Adrenal gland (tissue), 12 donors: ENCODE data around the gene ZZZ3. TPM values are rescaled to one million over a fixed set of nuclear protein-coding genes. Genes with fewer than 3 reads are reported as not detected.

Experiments
- DNase-seq, 7 donors: peaks; one replicate each; pipeline ENCODE4 v3.0.0-alpha.2; 2019 to 2020
- H3K27ac ChIP-seq, 5 donors: fragments of 200-600 bp; sonication (generic) in 4 of 5; 1 replicate in 3 of 5; 2 replicates in 2 of 5; pipeline versions ENCODE4 v1.5.1 to v1.8.0; 2016 to 2020; ENCODE audit warnings: mild to moderate bottlenecking in 1 of 5
- H3K27me3 ChIP-seq: fragments of 200-600 bp; 2 replicates; pipeline ENCODE4 v1.8.0; 2021
- H3K36me3 ChIP-seq, 2 donors: fragments of 200-600 bp; replicated peaks in 1 of 2; 1 replicate in 1 of 2; 2 replicates in 1 of 2; pipeline versions ENCODE4 v1.5.1 to v1.8.0; 2018 to 2022
- H3K4me1 ChIP-seq, 2 donors: fragments of 200-600 bp; replicated peaks in 1 of 2; 1 replicate in 1 of 2; 2 replicates in 1 of 2; pipeline versions ENCODE4 v1.5.1 to v1.8.0; 2018 to 2021
- H3K4me3 ChIP-seq, 4 donors: fragments of 200-600 bp; sonication (generic) in 3 of 4; one replicate each; pipeline ENCODE4 v1.5.1; 2016 to 2018
- H3K9me3 ChIP-seq, 3 donors: fragments of 200-600 bp; sonication (generic) in 1 of 3; replicated peaks in 1 of 3; 1 replicate in 2 of 3; 2 replicates in 1 of 3; pipeline versions ENCODE4 v1.5.1 to v1.8.0; 2016 to 2021
- CTCF ChIP-seq, 6 experiments: fragments of 450-650 bp in 4 of 6; fragments of 200-600 bp in 2 of 6; sonication (generic) in 1 of 6; IDR thresholded peaks; 1 replicate in 5 of 6; 2 replicates in 1 of 6; pipeline versions ENCODE4 v1.5.1 to v1.8.0; 2016 to 2021; ENCODE audit warnings: antibody characterized with exemption in 6 of 6, mild to moderate bottlenecking in 2 of 6, moderate library complexity in 1 of 6
- POLR2A ChIP-seq, 2 donors: fragments of 450-650 bp; IDR thresholded peaks; one replicate each; pipeline ENCODE4 v1.6.1; 2017; ENCODE audit warnings: antibody characterized with exemption in 2 of 2, mild to moderate bottlenecking in 2 of 2, moderate library complexity in 1 of 2
- WGBS, 4 donors: extraction: QIAGEN DNeasy Blood & Tissue Kit in 2 of 4; methylation state at CpG; one replicate each; pipeline versions ENCODE4 v1.1.5 to v1.1.7; 2013 to 2017; 5-methylcytosine and 5-hydroxymethylcytosine counted together
- intact Hi-C, 2 donors: fragments of 100-400 bp; cut with DNase I; formaldehyde crosslinking; loops; one replicate each; pipeline versions ENCODE4 v1.14.1 to v1.15.0; 2022 to 2023
- polyA plus RNA-seq, 3 donors: library from polyadenylated mRNA; stranded (reverse); fragments of 200-250 nt in 2 of 3; fragments of 350-450 nt in 1 of 3; fragmentation: Illumina TruSeq in 1 of 3; extraction: RNeasy Lipid Tissue Mini Kit (QIAGEN cat#74804) in 1 of 3; gene quantifications; one replicate each; pipeline ENCODE4 v1.2.3, GENCODE V29; 2013 to 2014
- total RNA-seq, 9 donors: library from RNA; depleted of rRNA in 4 of 9; stranded (reverse); fragments of >200 nt in 4 of 9; fragments of 120-200 nt in 1 of 9; fragmentation: NEBNext Ultra II Directional in 1 of 9; extraction: Animal tissue kit (Norgen Biotek cat#: 25700) in 1 of 9; gene quantifications; one replicate each; pipeline versions ENCODE4 v1.1.0 to v1.2.4, GENCODE V29; 2013 to 2023
- donor health status: healthy with polysubstance abuse.
- donor health status: Bipolar disorder and iron deficiency.
- donor health status: DM: yes; HTN: yes; CAD: no.
- donor health status: DM: no; HTN: no; CAD: no.
- donor health status: DM: no; HTN: no; CAD: no.
- donor health status: DM: yes; HTN: yes; CAD: no.

Gene ZZZ3
- total and polyA plus RNA-seq, 12 donors = 14.1 to 86.2 (median 47.0) TPM

- no peak for DNase-seq
Observed at GRCh38 chr1:77664939-77665516, 17.4 kb downstream of the ZZZ3 start.

GRCh38 chr1:77661696-77662095, 20.8 kb downstream of the ZZZ3 start:
- peaks cover 19 to 41% of the 10 kb centered on the region in 2 donors for H3K4me1 ChIP-seq
- peak overlapping the region in 3 of 5 donors; percentile 58 to 61 (median 61) for H3K27ac ChIP-seq
- intact Hi-C loops = no loop called here
- DNase-seq = peak in 3 of 7 donors; percentile 23 to 58 (median 40)
- no peak overlapping the region for H3K4me3 ChIP-seq
- no peaks in the 10 kb centered on the region for H3K27me3 ChIP-seq
- H3K9me3 ChIP-seq = no peaks in the 10 kb centered on the region
- 46 to 67% (median 61%) methylated on average over 4 of the region's 4 CpGs for WGBS, 4 donors
- H3K36me3 ChIP-seq = no peaks in the 10 kb centered on the region
- TF ChIP-seq POLR2A (IDR thresholded peaks at IDR 0.05) = no peak
- TF ChIP-seq CTCF (IDR thresholded peaks at IDR 0.05) = no peak

More at GRCh38 chr1:77664939-77665516, 17.4 kb downstream of the ZZZ3 start:
- no peaks in the 10 kb centered on the region for H3K27me3 ChIP-seq
- no peak overlapping the region for H3K4me3 ChIP-seq
- peaks cover 18 to 48% of the 10 kb centered on the region in 2 donors for H3K4me1 ChIP-seq
- intact Hi-C loops = no loop called here
- TF ChIP-seq POLR2A (IDR thresholded peaks at IDR 0.05) (no peak), CTCF (IDR thresholded peaks at IDR 0.05) (no peak)
- no peaks in the 10 kb centered on the region for H3K36me3 ChIP-seq
- H3K27ac ChIP-seq = peak overlapping the region in 1 of 5 donors; percentile 10
- H3K9me3 ChIP-seq = no peaks in the 10 kb centered on the region
- WGBS, 4 donors = 45 to 61% (median 56%) methylated on average over 3 of the region's 3 CpGs

DNA sequence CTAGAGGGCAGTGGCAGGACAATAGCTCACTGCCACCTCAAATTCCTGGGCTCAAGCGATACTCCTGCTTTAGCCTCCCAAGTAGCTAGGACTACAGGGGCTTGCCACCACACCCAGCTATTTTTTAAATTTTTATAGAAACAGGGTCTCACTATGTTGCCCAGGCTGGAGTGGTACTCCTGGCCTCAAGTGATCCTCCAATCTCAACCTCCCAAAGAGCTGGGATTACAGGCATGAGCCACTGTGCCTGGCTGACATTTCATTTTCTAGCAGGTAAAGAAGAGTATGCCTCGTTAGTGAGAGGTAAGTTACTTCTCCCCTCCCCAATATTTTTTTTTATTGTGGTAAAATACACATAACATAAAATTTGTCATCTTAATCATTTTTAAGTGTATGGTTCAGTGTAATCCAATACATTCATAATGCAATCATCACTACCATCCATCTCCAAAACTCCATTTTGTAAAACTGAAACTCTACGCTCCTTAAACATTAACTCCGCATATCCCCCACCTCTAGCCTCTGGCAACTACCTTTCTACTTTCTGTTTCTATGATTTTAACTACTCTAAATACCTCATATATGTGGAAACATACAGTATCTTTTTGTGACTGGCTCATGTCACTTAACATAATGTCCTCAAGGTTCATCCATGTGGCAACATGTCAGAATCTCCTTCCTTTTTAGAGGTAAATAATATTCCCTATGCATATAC, 22.4 kb downstream of the ZZZ3 start:
- Histone ChIP-seq H3K27ac (no peak overlapping the region), H3K27me3 (no peaks in the 10 kb centered on the region), H3K36me3 (no peaks in the 10 kb centered on the region), H3K4me3 (no peak overlapping the region), H3K9me3 (no peaks in the 10 kb centered on the region), H3K4me1 (peaks cover 27 to 44% of the 10 kb centered on the region in 2 donors)
- TF ChIP-seq CTCF (IDR thresholded peaks at IDR 0.05) (no peak), POLR2A (IDR thresholded peaks at IDR 0.05) (no peak)
- no peak for DNase-seq
- 92 to 98% (median 96%) methylated on average over 4 of the region's 4 CpGs for WGBS, 4 donors
- intact Hi-C loops = no loop called here

DNA sequence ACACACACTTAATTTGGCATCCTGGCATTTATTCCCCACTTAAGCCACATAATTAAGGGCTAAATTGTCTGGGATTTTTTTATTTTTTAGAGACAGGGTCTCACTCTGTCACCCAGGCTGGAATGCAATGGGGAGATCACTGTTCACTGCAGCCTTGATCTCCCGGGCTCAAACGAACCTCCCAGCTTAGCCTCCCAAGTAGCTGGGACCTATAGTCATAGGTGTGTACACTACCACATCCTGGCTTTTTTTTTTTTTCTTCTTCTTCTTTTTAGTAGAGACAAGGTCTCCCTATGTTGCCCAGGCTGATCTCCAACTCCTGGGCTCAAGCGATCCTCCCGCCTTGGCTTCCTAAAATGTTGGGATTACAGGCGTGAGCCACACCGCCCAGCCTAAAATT, 24.2 kb downstream of the ZZZ3 start:
- Histone ChIP-seq H3K36me3 (no peaks in the 10 kb centered on the region), H3K27ac (no peak overlapping the region), H3K9me3 (no peaks in the 10 kb centered on the region), H3K4me1 (peaks cover 25 to 33% of the 10 kb centered on the region in 2 donors), H3K27me3 (no peaks in the 10 kb centered on the region), H3K4me3 (no peak overlapping the region)
- 95 to 97% (median 96%) methylated on average over 6 of the region's 6 CpGs for WGBS, 4 donors
- DNase-seq = no peak
- TF ChIP-seq CTCF (IDR thresholded peaks at IDR 0.05) = no peak
- TF ChIP-seq POLR2A (IDR thresholded peaks at IDR 0.05) = no peak
- intact Hi-C loops = no loop called here
